Ovary (tissue), 9 donors: ENCODE results near the gene PTPRU. TPM values are rescaled to one million over a fixed set of nuclear protein-coding genes. Genes with fewer than 3 reads are reported as not detected.
"Not testable (repeated sequence)": the region's sequence is repeated elsewhere in the genome, so short reads cannot be mapped to it uniquely, and the experiment has no call there.

Source experiments
- DNase-seq, 5 donors: peaks; one replicate each; pipeline ENCODE4 v3.0.0-alpha.2; 2019 to 2020
- H3K27ac ChIP-seq, 2 donors: fragments of 200-600 bp; one replicate each; pipeline versions ENCODE4 v1.5.1 to v1.8.0; 2019 to 2022
- H3K27me3 ChIP-seq: fragments of 200-600 bp; one replicate; pipeline ENCODE4 v1.8.0; 2022
- H3K36me3 ChIP-seq: fragments of 200-600 bp; sonication (generic); one replicate; pipeline ENCODE4 v1.5.1; 2019
- H3K4me1 ChIP-seq: one replicate; pipeline ENCODE4 v1.8.1; 2013; ENCODE audit warnings: mild to moderate bottlenecking, moderate library complexity; ENCODE audit not compliant: insufficient read depth
- H3K4me3 ChIP-seq: fragments of 200-600 bp; sonication (generic); one replicate; pipeline ENCODE4 v1.5.1; 2017
- H3K9me3 ChIP-seq, 2 donors: fragments of 200-600 bp in 1 of 2; sonication (generic) in 1 of 2; one replicate each; pipeline versions ENCODE4 v1.5.1 to v1.8.1; 2013 to 2019; ENCODE audit warnings: mild to moderate bottlenecking in 1 of 2, moderate library complexity in 1 of 2
- EP300 ChIP-seq: sonication (generic); formaldehyde crosslinking; IDR thresholded peaks from one replicate; pipeline ENCODE4 v1.6.1; 2017; ENCODE audit warnings: antibody characterized with exemption
- POLR2A ChIP-seq: fragments of 450-650 bp; IDR thresholded peaks from one replicate; pipeline ENCODE4 v1.6.1; 2017; ENCODE audit warnings: antibody characterized with exemption, mild to moderate bottlenecking, moderate library complexity
- WGBS, 3 donors: extraction: QIAGEN DNeasy Blood & Tissue Kit in 1 of 3; methylation state at CpG; one replicate each; pipeline versions ENCODE4 v1.1.5 to v1.1.7; 2013 to 2017; 5-methylcytosine and 5-hydroxymethylcytosine counted together
- intact Hi-C, 4 donors: fragments of 100-400 bp; cut with DNase I; formaldehyde crosslinking; loops; one replicate each; pipeline versions ENCODE4 v1.11.0 to v1.15.1; 2022 to 2023
- polyA plus RNA-seq, 2 donors: library from polyadenylated mRNA; stranded (reverse); fragments of 200-250 nt in 1 of 2; fragments of 350-450 nt in 1 of 2; fragmentation: Illumina TruSeq in 1 of 2; extraction: RNeasy Lipid Tissue Mini Kit (QIAGEN cat#74804) in 1 of 2; gene quantifications; one replicate each; pipeline ENCODE4 v1.2.3, GENCODE V29; 2013 to 2014
- total RNA-seq, 7 donors: library from RNA; depleted of rRNA in 2 of 7; stranded (reverse); fragments of >200 nt in 2 of 7; fragmentation: NEBNext Ultra II Directional in 3 of 7; extraction: Animal tissue kit (Norgen Biotek cat#: 25700) in 3 of 7; gene quantifications; one replicate each; pipeline versions ENCODE4 v1.1.0 to v1.2.4, GENCODE V29; 2016 to 2023
- TF ChIP-seq, protein P1 (sequence below), 3 donors: fragments of 450-650 bp in 2 of 3; fragments of 200-600 bp in 1 of 3; IDR thresholded peaks; one replicate each; pipeline versions ENCODE4 v1.5.1 to v1.8.0; 2016 to 2022; ENCODE audit warnings: antibody characterized with exemption in 3 of 3, mild to moderate bottlenecking in 1 of 3
- donor health status: DM: no; HTN: no; CAD: no; lungs with moderate emphysema.
- donor health status: DM: no; HTN: no; CAD: no.
- donor health status: Bipolar disorder and iron deficiency.
- donor health status: DM: yes; HTN: yes; CAD: no.
- donor health status: DM: no; HTN: no; CAD: no.
- donor health status: DM: yes; HTN: yes; CAD: no.

Gene PTPRU
- total and polyA plus RNA-seq, 9 donors: 2.9 to 45.2 (median 29.9) TPM

DNA sequence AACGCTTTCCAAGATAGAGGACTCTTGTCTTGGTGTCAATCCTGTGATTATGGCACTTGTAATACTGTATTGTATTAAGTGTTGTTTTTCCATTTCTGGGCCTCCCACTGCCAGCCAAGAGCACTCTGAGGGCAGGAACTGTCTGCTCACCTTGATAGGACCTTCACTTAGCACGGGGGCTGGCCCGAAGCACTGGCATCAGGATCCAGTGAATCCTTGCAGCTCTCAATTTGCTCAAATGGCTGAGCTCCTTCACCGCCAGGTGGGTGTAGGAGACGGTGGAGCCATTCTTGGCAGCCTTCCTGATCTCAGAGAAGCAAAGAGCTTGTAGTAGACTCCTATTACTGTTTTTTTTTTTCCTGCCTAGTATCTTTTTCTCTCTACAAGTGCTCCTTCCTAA lies 23.3 kb upstream of the PTPRU start:
- Histone ChIP-seq H3K4me1 (no peaks in the 10 kb centered on the region), H3K36me3 (no peaks in the 10 kb centered on the region), H3K9me3 (no peaks in the 10 kb centered on the region), H3K27me3 (no peaks in the 10 kb centered on the region), H3K4me3 (no peak overlapping the region), H3K27ac (no peak overlapping the region)
- DNase-seq: no peak
- intact Hi-C loops: no loop called here
- 72 to 75% (median 74%) methylated on average over 5 of the region's 5 CpGs for WGBS, 3 donors
- no peak for TF ChIP-seq POLR2A
- no peak for TF ChIP-seq EP300
- TF ChIP-seq, protein P1, sequence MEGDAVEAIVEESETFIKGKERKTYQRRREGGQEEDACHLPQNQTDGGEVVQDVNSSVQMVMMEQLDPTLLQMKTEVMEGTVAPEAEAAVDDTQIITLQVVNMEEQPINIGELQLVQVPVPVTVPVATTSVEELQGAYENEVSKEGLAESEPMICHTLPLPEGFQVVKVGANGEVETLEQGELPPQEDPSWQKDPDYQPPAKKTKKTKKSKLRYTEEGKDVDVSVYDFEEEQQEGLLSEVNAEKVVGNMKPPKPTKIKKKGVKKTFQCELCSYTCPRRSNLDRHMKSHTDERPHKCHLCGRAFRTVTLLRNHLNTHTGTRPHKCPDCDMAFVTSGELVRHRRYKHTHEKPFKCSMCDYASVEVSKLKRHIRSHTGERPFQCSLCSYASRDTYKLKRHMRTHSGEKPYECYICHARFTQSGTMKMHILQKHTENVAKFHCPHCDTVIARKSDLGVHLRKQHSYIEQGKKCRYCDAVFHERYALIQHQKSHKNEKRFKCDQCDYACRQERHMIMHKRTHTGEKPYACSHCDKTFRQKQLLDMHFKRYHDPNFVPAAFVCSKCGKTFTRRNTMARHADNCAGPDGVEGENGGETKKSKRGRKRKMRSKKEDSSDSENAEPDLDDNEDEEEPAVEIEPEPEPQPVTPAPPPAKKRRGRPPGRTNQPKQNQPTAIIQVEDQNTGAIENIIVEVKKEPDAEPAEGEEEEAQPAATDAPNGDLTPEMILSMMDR (IDR thresholded peaks at IDR 0.05): no peak

DNA sequence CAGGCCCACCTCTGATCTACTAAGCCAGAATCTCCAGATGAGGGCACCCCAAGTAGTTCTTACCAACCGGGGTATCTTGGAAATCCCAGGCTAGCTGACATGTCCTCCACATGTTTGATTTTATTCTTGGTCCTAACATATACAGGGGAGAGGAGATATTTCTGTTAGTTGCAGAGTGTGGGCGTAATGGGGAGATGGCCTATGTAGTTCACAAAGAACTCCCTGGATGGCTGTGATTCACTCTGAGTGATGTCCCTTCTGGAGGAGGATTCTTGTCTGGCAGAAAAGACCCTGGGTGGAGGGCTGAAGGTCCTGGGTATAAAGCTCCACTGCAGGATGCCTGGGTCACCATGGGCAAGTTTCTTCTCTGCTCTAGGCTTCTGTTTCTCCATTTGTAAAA lies 18.7 kb upstream of the PTPRU start:
- 74 to 85% (median 83%) methylated on average over 2 of the region's 2 CpGs for WGBS, 3 donors
- Histone ChIP-seq H3K4me3 (no peak overlapping the region), H3K36me3 (no peaks in the 10 kb centered on the region), H3K27me3 (no peaks in the 10 kb centered on the region), H3K27ac (no peak overlapping the region), H3K9me3 (no peaks in the 10 kb centered on the region), H3K4me1 (no peaks in the 10 kb centered on the region)
- intact Hi-C loops: no loop called here
- DNase-seq: no peak
- TF ChIP-seq POLR2A (no peak), EP300 (no peak)
- TF ChIP-seq, protein P1 (IDR thresholded peaks at IDR 0.05): no peak

DNA sequence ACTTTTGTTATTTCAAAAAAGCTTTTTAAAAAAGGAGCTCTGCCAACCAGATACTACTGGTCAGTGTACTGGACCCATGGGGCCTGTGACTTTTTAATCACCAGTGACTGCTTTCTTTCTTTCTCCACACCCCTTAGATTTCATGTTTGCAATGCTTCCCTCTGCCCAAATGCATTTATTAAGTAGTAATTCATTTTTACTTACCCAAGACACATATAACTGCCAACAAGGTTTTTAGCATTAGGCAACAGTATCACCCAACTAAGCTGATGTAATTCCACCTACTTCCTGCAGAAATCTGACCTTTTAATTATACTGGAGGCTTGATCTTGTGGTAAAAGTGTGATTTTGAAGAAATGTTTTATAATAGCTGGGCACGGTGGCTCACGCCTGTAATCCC lies 18.1 kb upstream of the PTPRU start:
- intact Hi-C loops: no loop called here
- TF ChIP-seq, protein P1 (IDR thresholded peaks at IDR 0.05): no peak
- no peak for TF ChIP-seq EP300
- no peak for TF ChIP-seq POLR2A
- no peaks in the 10 kb centered on the region for H3K9me3 ChIP-seq
- H3K4me1 ChIP-seq: no peaks in the 10 kb centered on the region
- DNase-seq: no peak
- 85 to 89% (median 86%) methylated on average over 2 of the region's 2 CpGs for WGBS, 3 donors
- H3K4me3 ChIP-seq: no peak overlapping the region
- H3K27ac ChIP-seq: no peak overlapping the region
- H3K27me3 ChIP-seq: no peaks in the 10 kb centered on the region
- no peaks in the 10 kb centered on the region for H3K36me3 ChIP-seq

DNA sequence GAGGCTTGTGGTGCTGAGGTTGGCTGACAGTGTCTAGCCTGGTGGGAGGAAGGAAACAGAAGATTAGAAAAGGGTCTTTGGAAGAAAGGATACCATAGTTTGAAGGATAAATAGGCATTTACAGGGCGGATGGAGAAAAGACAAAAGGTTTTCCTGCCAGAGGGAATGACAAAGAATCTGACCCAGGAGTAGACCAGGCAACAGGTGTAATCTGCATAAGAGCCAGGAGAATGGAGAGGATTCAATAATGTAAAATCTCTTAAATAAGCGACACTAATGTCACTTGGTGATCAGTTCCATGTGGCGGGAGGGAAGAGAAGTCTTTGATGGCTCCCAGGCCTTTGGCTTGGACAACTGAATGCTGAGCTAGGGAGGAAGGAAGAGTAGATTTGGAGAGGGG lies 15.0 kb upstream of the PTPRU start:
- DNase-seq: no peak
- Histone ChIP-seq H3K4me3 (no peak overlapping the region), H3K4me1 (no peaks in the 10 kb centered on the region), H3K36me3 (no peaks in the 10 kb centered on the region), H3K27ac (no peak overlapping the region), H3K9me3 (no peaks in the 10 kb centered on the region), H3K27me3 (no peaks in the 10 kb centered on the region)
- intact Hi-C loops: no loop called here
- no peak for TF ChIP-seq POLR2A
- TF ChIP-seq, protein P1 (IDR thresholded peaks at IDR 0.05): no peak
- no peak for TF ChIP-seq EP300
- WGBS, 3 donors: 85 to 90% (median 89%) methylated on average over 3 of the region's 3 CpGs

DNA sequence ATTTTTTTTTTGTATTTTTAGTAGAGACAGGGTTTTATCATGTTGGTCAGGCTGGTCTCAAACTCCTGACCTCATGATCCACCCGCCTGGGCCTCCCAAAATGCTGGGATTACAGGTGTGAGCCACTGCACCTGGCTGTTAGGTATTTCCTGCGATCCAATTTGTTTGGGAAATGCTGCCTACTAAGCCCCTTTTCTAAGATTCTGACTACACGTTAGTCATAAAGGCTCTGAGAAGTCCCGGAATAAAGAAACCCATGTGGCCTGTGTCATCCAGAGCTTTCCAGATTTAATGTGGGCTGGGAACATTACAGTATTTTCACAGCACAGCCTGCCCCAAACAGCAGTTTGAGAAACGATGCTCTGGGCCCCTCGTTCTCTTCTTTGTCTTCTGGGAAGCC lies 14.1 kb upstream of the PTPRU start:
- H3K36me3 ChIP-seq, H3K27me3 ChIP-seq, H3K9me3 ChIP-seq, H3K4me1 ChIP-seq, H3K27ac ChIP-seq, intact Hi-C loops, H3K4me3 ChIP-seq, DNase-seq: not testable (repeated sequence)
- WGBS, 3 donors: 83 to 84% (median 83%) methylated on average over 6 of the region's 6 CpGs
